Cortex of kidney (tissue), 1 donor: ENCODE results near the gene C11orf86.
"Not testable (repeated sequence)": the region's sequence is repeated elsewhere in the genome, so short reads cannot be mapped to it uniquely, and the experiment has no call there.

ENCODE experiments used
- DNase-seq: peaks from one replicate; lab custom pipeline; 2025; lab: John Stamatoyannopoulos, UW

C11orf86 gene

GRCh38 chr11:66974724-66975404 is at the start of gene C11orf86:
Gene C11orf86, plus strand, starts transcription at chr11:66975304. Its CDS starts 59 bp downstream, at chr11:66975363.
- DNase-seq, result no peak

DNA sequence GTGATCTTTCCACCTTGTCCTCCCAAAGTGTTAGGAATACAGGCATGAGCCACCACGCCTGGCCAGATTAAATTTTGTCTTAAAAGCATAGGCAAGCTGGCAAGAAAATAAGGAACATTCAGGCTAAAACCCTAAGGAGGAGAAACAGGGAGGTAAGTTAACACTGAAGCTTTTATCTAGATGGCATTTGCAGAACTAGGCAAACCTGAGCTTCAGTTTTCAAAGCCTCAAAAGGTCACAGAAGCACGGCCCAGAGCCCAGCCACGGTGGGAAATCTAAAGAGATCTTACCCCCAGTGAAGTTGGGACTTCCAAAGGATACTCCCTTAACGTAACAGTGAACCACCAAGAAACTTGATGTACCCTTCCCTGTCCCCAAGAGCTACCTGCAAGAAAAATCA is 45.4 kb upstream of the C11orf86 start:
- DNase-seq, result no peak

DNA sequence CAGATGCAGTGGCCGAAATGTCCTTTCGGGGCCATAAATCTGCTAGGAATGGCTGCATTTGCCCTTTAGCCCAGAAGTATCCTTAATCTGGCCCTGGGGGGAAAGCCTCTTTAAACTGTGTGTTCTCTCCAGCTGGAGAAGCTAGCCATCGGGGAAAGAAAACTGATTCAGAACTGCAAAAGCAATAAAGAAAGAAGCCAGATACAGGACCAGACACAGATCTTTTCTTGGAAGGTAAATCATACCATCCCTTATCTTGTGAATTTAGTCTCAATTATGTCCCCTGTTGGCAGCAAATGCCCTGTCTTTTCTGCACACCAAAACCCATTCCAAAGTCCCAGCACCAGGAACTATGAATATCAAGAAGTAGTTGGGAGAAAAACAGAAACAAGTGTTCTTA is 42.6 kb upstream of the C11orf86 start:
- DNase-seq, result no peak

GRCh38 chr11:66933531-66933930 is 41.6 kb upstream of the C11orf86 start:
- no peak for DNase-seq

GRCh38 chr11:66934950-66935779 is 39.9 kb upstream of the C11orf86 start:
- no peak for DNase-seq

- DNase-seq, result no peak
These were observed 38.8 kb upstream of the C11orf86 start for GRCh38 chr11:66936311-66936711.

DNA sequence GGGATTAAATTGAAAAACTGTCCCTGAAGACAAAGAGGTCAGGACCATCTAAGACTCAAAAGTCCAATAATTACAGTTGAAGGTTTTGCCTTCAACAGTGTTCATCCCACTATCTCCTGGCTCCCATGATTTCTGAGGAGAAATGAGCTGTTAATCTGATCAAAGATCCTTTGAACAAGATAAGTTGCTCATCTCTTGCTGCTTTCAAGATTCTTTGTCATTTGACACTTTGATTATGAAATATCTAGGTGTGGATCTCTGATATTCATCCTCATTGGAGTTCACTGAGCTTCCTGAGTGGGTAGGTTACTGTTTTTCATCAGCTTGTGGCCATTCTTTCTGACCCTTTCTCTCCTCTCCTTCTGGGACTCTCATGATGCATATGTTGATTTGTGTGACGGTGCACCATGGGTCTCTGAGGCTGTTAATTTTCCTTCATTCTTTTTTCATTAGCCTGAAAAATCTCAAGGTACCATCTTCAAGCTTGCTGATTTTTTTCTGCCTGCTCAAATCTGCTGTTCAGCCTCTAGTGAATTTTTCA is 37.8 kb upstream of the C11orf86 start:
- no peak for DNase-seq

GRCh38 chr11:66938582-66939135 is 36.4 kb upstream of the C11orf86 start:
- DNase-seq, result no peak

DNA sequence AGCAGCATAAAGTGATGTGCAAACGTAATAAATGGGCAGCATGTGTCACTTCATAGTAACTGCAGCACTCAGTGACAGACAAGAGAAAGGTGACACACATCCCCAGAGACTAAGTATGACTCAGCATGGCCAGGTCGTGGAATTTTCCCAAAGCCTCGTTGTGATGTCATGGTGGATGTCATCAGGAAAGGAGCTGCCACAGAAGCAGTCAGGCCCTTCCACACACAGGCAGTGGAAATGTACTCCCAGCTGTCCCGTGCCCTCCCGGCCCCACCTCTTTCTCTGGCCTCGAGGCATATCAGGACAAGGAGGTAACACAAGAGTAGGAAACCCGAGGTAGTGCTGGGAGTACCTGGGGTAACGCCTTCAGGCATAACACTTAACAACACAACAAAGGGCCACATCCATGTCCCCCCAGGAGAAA is 25.0 kb upstream of the C11orf86 start:
- DNase-seq, result no peak

DNA sequence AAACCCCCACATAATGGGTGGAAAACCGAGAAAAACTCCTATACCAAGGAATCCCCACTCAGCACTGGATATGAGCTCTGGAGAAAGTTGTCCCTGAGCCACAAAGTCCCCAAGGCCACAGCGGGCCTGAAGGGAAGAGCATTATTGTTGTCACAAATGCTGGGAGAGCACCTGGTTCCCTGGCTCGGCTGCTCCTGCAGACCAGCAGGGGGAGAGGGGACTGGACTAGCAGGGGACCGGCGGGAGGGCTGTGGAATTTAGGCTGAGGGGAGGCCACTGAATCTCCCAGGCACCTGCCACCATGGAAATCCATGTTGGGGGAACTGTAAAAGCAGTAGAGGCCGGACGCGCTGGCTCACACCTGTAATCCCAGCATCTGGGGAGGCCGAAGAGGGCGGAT is 24.0 kb upstream of the C11orf86 start:
- DNase-seq, result no peak

- no peak for DNase-seq
These were observed 23.2 kb upstream of the C11orf86 start for GRCh38 chr11:66951927-66952337.

DNA sequence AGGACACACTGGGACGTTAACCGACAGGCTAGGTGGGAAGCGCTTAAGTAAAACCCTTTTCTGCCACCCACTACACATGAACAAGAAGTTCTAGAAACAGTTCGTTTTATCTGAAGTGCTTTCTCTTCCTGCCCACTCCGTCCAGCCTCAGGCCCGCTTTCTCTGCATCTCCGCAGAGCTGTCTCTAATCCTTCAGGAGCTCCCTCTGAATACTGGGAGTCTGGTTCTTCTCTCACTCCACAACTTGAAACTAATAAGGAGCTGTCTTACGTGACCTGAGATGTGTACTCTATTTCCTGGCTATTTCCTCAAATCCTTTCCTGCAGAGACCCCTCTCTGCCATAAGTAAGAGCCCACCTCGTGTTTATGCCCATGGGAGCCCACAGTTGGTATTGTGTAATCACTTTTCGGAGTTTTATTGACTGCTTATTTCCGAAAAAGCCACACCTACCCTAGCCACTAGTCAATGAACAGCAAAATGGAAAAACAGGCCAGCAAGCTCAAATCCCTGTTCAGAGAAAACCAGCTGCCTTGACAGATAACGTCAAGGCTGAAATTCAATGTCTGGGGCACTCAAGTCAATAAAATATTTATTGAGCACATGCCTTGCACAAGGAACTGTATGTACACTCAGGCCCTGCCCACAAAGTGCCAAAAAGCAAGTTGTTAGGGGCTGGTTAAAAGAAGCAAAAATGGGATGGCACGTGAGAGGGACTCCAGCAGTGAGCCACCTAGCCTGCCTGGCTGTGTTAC is 21.8 kb upstream of the C11orf86 start:
- DNase-seq, result no peak

- no peak for DNase-seq
These were observed 18.3 kb upstream of the C11orf86 start for GRCh38 chr11:66956689-66957290.

- no peak for DNase-seq
These were observed 17.2 kb upstream of the C11orf86 start for GRCh38 chr11:66957971-66958231.

DNA sequence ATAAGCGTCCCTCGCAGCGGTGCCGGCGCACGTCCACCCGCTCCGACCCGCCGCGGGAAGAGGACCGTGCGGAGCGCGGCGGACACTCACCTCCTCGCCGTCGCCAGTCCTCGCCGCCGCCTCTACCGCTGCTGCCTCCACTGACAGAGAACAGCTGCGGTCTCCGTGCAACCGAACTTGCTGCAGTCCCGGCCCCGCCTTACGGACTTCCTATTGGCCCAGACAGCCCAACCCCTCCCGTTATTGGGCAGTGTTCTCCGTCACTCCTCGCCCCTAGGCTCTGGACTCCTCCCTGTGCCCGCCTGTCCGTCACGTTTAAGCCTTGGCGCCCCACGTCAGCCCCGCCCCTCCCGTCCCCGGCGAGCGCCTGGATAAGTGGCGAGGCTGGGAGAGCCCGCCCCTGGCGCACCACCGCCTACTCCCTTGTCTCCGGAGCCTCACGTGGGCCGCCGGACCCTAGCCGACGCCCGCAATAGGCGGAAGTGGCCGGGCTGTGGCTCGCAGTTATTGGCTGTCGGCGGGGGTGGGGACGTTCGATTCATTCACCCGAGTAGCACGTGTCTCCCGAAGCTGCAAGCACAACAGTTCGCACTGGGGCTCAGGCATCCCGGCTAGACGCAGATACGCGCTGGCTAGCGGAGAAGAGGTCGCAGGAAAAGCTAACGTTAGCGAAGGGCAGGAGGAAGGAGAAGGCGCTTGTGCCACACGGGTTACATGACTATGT is 16.7 kb upstream of the C11orf86 start, which contains the start of gene PC:
TSS of gene PC (minus strand) at position 152 of the 724 bp plus-strand sequence. CDS start 86,224 bp downstream, outside the sequence.
- DNase-seq, result peak; percentile 55

GRCh38 chr11:66958956-66959274 is 16.2 kb upstream of the C11orf86 start:
- DNase-seq, result no peak

GRCh38 chr11:66961691-66962213 is 13.4 kb upstream of the C11orf86 start:
- DNase-seq, result not testable (repeated sequence)

DNA sequence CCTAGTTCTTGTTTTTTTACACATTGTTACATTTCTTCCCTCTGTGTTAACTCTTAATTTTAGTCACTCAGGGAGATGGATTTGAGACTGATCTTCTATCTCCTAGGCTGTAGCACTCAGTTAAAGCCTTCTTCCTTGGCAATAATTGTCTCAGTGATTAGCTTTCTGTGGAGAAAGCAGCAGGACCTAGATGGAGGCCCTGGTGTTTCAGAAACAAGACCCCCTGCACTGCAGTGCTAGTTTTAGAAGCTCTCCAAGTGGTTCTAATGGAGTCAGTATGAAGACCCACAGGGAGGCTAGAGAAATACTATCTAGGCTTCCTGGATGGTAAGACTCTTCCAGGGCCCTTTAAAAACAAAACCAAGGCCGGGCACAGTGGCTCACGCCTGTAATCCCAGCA is 12.9 kb upstream of the C11orf86 start:
- DNase-seq, result no peak

DNA sequence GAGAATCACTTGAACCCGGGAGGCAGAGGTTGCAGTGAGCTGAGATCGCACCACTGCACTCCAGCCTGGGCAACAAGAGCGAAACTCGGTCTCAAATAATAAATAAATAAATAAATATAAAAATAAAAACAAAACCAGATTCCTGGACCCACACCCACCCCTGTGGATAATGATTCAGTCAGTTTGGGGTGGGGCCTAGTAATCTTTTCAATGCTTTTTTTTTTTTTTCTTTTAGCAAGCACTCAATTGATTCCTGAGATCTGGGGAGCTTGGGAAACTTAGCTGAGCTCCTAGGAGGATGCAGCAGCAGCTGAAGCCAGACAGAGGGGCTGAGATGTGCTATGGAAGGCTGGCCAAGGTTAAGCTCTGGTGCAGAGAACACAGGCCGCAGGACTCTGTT is 12.3 kb upstream of the C11orf86 start:
- DNase-seq, result no peak

- no peak for DNase-seq
These were observed 10.6 kb upstream of the C11orf86 start for GRCh38 chr11:66964495-66964894.

DNA sequence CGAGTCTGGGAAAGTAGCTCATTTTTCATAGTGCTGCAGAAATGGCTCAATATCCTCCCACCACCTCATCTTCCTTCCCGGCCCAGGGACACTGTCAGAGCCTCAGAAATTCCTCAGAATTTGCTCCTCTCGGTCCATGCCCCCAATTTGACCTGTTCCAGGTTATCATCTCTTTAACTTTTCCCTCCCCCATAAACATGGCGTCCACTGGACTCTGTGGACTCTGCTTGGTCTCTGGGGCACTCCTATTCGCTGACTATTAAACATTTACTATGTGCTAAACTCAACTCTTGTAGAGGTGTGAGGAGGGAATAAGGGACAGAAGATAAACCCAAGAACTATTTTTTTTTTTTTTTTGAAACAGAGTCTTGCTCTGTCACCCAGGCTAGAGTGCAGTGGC is 8.8 kb upstream of the C11orf86 start:
- DNase-seq, result no peak
